ENCODE results near the gene SAG.

The SAG gene

GRCh38 chr2:233270366-233270765 is 37.2 kb upstream of the SAG start:
- Histone ChIP-seq H3K27me3 (ENCODE audit: control insufficient read depth in 1 of 2, insufficient read depth in 2 of 2, low read length in 2 of 2) (no peaks in the 10 kb centered on the region), H3K4me3 (ENCODE audit: low read depth in 1 of 2, low read length in 2 of 2) (no peak overlapping the region), H3K27ac (ENCODE audit: low read depth, low read length) (no peak overlapping the region), H3K9ac (ENCODE audit: low read length) (no peak overlapping the region), H3K36me3 (ENCODE audit: insufficient read depth, low read length) (peaks cover 60% of the 10 kb centered on the region), H3K4me1 (ENCODE audit: insufficient read depth, low read length) (no peaks in the 10 kb centered on the region), H3K9me3 (ENCODE audit: low read length) (no peaks in the 10 kb centered on the region)

GRCh38 chr2:233270951-233271350 is 36.7 kb upstream of the SAG start:
- Histone ChIP-seq H3K9me3 (ENCODE audit: low read length) (no peaks in the 10 kb centered on the region), H3K4me3 (ENCODE audit: low read depth in 1 of 2, low read length in 2 of 2) (no peak overlapping the region), H3K36me3 (ENCODE audit: insufficient read depth, low read length) (peaks cover 60% of the 10 kb centered on the region), H3K9ac (ENCODE audit: low read length) (no peak overlapping the region), H3K27me3 (ENCODE audit: control insufficient read depth in 1 of 2, insufficient read depth in 2 of 2, low read length in 2 of 2) (no peaks in the 10 kb centered on the region), H3K4me1 (ENCODE audit: insufficient read depth, low read length) (no peaks in the 10 kb centered on the region), H3K27ac (ENCODE audit: low read depth, low read length) (no peak overlapping the region)

DNA sequence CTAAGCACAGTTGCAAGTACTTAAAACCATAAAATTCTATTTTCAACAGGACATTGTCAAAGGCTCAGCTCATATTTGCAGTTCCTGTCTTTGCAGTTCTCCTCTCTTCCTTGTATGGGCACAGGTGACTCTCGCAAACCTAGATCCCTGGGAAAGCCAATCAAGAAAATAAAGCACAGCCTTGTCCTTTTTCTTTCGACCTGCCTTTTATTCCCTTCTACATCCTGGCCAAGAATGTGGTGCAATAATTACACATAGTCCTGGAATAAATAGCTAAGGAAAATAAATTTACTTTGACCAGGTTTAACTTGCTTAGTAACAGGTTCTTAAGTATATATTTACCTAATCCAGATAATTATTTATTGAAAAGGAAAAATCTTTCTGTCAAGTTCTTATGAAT is 35.9 kb upstream of the SAG start:
- Histone ChIP-seq H3K9ac (ENCODE audit: low read length) (no peak overlapping the region), H3K4me1 (ENCODE audit: insufficient read depth, low read length) (no peaks in the 10 kb centered on the region), H3K9me3 (ENCODE audit: low read length) (no peaks in the 10 kb centered on the region), H3K27ac (ENCODE audit: low read depth, low read length) (no peak overlapping the region), H3K27me3 (ENCODE audit: control insufficient read depth in 1 of 2, insufficient read depth in 2 of 2, low read length in 2 of 2) (no peaks in the 10 kb centered on the region), H3K36me3 (ENCODE audit: insufficient read depth, low read length) (peaks cover 60% of the 10 kb centered on the region), H3K4me3 (ENCODE audit: low read depth in 1 of 2, low read length in 2 of 2) (no peak overlapping the region)

DNA sequence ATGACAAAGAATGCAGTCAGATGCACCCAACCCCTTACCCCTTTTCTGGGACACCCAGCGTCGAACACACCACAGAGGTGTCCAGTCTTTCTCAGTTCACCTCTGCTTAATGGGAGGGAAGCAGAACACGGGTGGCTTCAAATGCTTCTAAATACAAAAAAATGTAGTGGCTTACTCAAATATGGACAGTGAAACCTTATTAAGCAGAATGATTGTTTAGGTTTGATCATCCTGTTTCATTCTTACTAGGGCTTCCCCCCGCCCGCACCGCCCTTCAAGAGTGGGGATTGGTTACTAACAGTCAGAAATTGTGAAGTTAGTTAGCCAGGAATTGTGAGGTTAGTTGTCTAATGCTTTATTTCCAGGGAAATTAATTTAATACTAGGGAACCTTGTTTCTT is 34.5 kb upstream of the SAG start:
- H3K4me3 ChIP-seq (ENCODE audit: low read depth in 1 of 2, low read length in 2 of 2): no peak overlapping the region
- H3K9ac ChIP-seq (ENCODE audit: low read length): no peak overlapping the region
- H3K36me3 ChIP-seq (ENCODE audit: insufficient read depth, low read length): peaks cover 65% of the 10 kb centered on the region
- no peaks in the 10 kb centered on the region for H3K9me3 ChIP-seq (ENCODE audit: low read length)
- no peaks in the 10 kb centered on the region for H3K27me3 ChIP-seq (ENCODE audit: control insufficient read depth in 1 of 2, insufficient read depth in 2 of 2, low read length in 2 of 2)
- no peaks in the 10 kb centered on the region for H3K4me1 ChIP-seq (ENCODE audit: insufficient read depth, low read length)
- H3K27ac ChIP-seq (ENCODE audit: low read depth, low read length): no peak overlapping the region

DNA sequence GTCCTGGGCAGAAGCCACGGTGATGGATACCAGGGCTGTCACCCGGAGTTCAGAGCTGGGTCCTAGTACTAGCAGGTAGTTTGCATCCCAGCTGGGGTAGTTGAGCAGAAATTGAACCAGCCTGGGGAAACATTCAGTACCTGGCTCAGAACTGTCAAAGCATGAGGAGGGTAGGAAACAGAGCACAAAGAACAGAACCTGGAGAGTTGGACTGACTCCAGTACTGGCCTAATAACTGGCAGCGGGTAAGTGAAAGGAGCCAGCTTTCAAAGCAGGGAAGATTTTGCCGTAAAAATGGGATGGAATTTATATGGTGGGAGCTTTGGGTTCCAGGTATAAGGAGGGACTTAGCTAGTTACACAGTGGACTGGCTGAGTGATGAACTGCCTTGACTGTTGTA is 32.4 kb upstream of the SAG start:
- peaks cover 75% of the 10 kb centered on the region for H3K36me3 ChIP-seq (ENCODE audit: insufficient read depth, low read length)

GRCh38 chr2:233278921-233279320 is 28.7 kb upstream of the SAG start:
- Histone ChIP-seq H3K4me1 (ENCODE audit: insufficient read depth, low read length) (no peaks in the 10 kb centered on the region), H3K27me3 (ENCODE audit: control insufficient read depth in 1 of 2, insufficient read depth in 2 of 2, low read length in 2 of 2) (no peaks in the 10 kb centered on the region), H3K27ac (ENCODE audit: low read depth, low read length) (no peak overlapping the region), H3K9ac (ENCODE audit: low read length) (no peak overlapping the region), H3K4me3 (ENCODE audit: low read depth in 1 of 2, low read length in 2 of 2) (no peak overlapping the region), H3K9me3 (ENCODE audit: low read length) (no peaks in the 10 kb centered on the region), H3K36me3 (ENCODE audit: insufficient read depth, low read length) (peaks cover 77% of the 10 kb centered on the region)

More for the DNA sequence above, 32.4 kb upstream of the SAG start:
- H3K4me1 ChIP-seq (ENCODE audit: insufficient read depth, low read length): no peaks in the 10 kb centered on the region
- no peak overlapping the region for H3K4me3 ChIP-seq (ENCODE audit: low read depth in 1 of 2, low read length in 2 of 2)
- H3K9me3 ChIP-seq (ENCODE audit: low read length): no peaks in the 10 kb centered on the region
- H3K27me3 ChIP-seq (ENCODE audit: control insufficient read depth in 1 of 2, insufficient read depth in 2 of 2, low read length in 2 of 2): no peaks in the 10 kb centered on the region
- H3K27ac ChIP-seq (ENCODE audit: low read depth, low read length): no peak overlapping the region
- no peak overlapping the region for H3K9ac ChIP-seq (ENCODE audit: low read length)

- no peak overlapping the region for H3K27ac ChIP-seq (ENCODE audit: low read depth, low read length)
- H3K36me3 ChIP-seq (ENCODE audit: insufficient read depth, low read length): peaks cover 72% of the 10 kb centered on the region
- H3K4me1 ChIP-seq (ENCODE audit: insufficient read depth, low read length): no peaks in the 10 kb centered on the region
Observed at GRCh38 chr2:233280114-233280693, 27.4 kb upstream of the SAG start.

DNA sequence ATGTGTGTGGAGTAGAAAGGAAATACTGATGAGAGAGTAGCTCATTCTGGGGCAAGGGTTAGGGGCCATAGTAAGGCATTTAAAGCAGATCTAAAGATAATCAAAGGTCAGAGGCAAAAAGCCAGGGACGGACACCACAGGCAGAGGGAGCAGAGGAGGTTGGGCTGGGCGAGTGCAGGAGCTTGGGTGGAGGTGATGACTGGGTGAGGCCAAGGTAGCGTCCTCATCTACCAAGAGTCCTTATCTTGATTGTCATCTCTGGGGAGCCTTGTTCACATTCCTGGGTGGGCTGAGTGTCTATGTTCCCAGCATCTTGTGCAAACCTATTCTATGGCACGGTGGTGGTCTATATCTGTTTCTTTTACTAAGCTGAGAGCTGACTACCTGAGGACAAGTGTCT is 26.1 kb upstream of the SAG start:
- Histone ChIP-seq H3K36me3 (ENCODE audit: insufficient read depth, low read length) (peaks cover 69% of the 10 kb centered on the region), H3K4me3 (ENCODE audit: low read depth in 1 of 2, low read length in 2 of 2) (no peak overlapping the region), H3K27me3 (ENCODE audit: control insufficient read depth in 1 of 2, insufficient read depth in 2 of 2, low read length in 2 of 2) (no peaks in the 10 kb centered on the region)

More at GRCh38 chr2:233280114-233280693, 27.4 kb upstream of the SAG start:
- Histone ChIP-seq H3K9ac (ENCODE audit: low read length) (no peak overlapping the region), H3K9me3 (ENCODE audit: low read length) (no peaks in the 10 kb centered on the region), H3K27me3 (ENCODE audit: control insufficient read depth in 1 of 2, insufficient read depth in 2 of 2, low read length in 2 of 2) (no peaks in the 10 kb centered on the region), H3K4me3 (ENCODE audit: low read depth in 1 of 2, low read length in 2 of 2) (no peak overlapping the region)

GRCh38 chr2:233281992-233282603 is 25.5 kb upstream of the SAG start:
- Histone ChIP-seq H3K9me3 (ENCODE audit: low read length) (no peaks in the 10 kb centered on the region), H3K27me3 (ENCODE audit: control insufficient read depth in 1 of 2, insufficient read depth in 2 of 2, low read length in 2 of 2) (no peaks in the 10 kb centered on the region), H3K4me1 (ENCODE audit: insufficient read depth, low read length) (no peaks in the 10 kb centered on the region), H3K27ac (ENCODE audit: low read depth, low read length) (no peak overlapping the region), H3K36me3 (ENCODE audit: insufficient read depth, low read length) (peaks cover 66% of the 10 kb centered on the region), H3K4me3 (ENCODE audit: low read depth in 1 of 2, low read length in 2 of 2) (no peak overlapping the region), H3K9ac (ENCODE audit: low read length) (no peak overlapping the region)

More for the DNA sequence above, 26.1 kb upstream of the SAG start:
- no peaks in the 10 kb centered on the region for H3K9me3 ChIP-seq (ENCODE audit: low read length)
- H3K27ac ChIP-seq (ENCODE audit: low read depth, low read length): no peak overlapping the region
- H3K9ac ChIP-seq (ENCODE audit: low read length): no peak overlapping the region
- no peaks in the 10 kb centered on the region for H3K4me1 ChIP-seq (ENCODE audit: insufficient read depth, low read length)

DNA sequence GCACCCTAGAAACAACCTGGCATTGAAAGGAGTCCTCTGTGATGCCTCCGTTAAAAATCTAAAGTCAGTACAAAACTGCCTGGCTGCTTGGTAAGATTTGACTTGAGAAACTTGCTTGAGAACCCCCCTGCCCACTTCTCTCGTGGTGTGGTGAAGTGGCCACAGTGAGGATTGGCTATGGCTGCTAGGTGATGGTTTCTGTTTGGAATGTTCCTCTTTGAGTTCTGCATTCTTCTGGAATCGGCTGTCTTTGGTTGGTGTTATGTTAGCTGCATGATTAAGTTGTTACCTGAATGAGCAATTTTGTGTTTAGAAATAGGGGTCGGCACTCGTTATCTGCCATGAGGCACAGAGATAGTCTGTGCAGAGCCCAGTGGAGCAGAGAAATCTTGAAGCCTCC is 21.7 kb upstream of the SAG start:
- H3K27ac ChIP-seq (ENCODE audit: low read depth, low read length): no peak overlapping the region
- H3K36me3 ChIP-seq (ENCODE audit: insufficient read depth, low read length): peaks cover 63% of the 10 kb centered on the region
- H3K4me3 ChIP-seq (ENCODE audit: low read depth in 1 of 2, low read length in 2 of 2): no peak overlapping the region

DNA sequence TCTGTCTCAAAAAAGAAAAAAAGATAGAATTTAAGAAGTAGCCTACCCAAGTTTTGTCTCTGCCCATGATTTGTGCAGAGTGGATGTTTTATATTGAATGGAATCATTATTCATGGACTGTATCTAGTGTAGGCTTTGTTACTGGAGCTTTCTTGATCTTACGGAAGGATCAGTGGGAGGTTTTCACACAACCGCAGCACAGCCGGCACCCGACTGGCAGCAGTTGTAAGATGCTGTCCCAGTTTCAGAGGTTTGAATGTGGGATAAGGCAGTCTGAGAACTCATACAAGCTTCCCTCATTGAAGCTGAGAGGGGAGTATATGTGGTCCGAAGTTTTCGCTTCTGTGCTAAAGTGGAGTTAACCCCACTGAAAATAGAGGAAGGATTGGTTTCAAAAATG is 19.7 kb upstream of the SAG start:
- Histone ChIP-seq H3K27me3 (ENCODE audit: control insufficient read depth in 1 of 2, insufficient read depth in 2 of 2, low read length in 2 of 2) (no peaks in the 10 kb centered on the region), H3K9me3 (ENCODE audit: low read length) (no peaks in the 10 kb centered on the region), H3K27ac (ENCODE audit: low read depth, low read length) (no peak overlapping the region), H3K4me3 (ENCODE audit: low read depth in 1 of 2, low read length in 2 of 2) (no peak overlapping the region), H3K4me1 (ENCODE audit: insufficient read depth, low read length) (no peaks in the 10 kb centered on the region), H3K36me3 (ENCODE audit: insufficient read depth, low read length) (peaks cover 63% of the 10 kb centered on the region), H3K9ac (ENCODE audit: low read length) (no peak overlapping the region)

More for the DNA sequence above, 21.7 kb upstream of the SAG start:
- H3K9ac ChIP-seq (ENCODE audit: low read length): no peak overlapping the region
- H3K9me3 ChIP-seq (ENCODE audit: low read length): no peaks in the 10 kb centered on the region
- no peaks in the 10 kb centered on the region for H3K27me3 ChIP-seq (ENCODE audit: control insufficient read depth in 1 of 2, insufficient read depth in 2 of 2, low read length in 2 of 2)
- no peaks in the 10 kb centered on the region for H3K4me1 ChIP-seq (ENCODE audit: insufficient read depth, low read length)

GRCh38 chr2:233288663-233289062 is 19.0 kb upstream of the SAG start:
- Histone ChIP-seq H3K27me3 (ENCODE audit: control insufficient read depth in 1 of 2, insufficient read depth in 2 of 2, low read length in 2 of 2) (no peaks in the 10 kb centered on the region), H3K9ac (ENCODE audit: low read length) (no peak overlapping the region), H3K4me1 (ENCODE audit: insufficient read depth, low read length) (no peaks in the 10 kb centered on the region), H3K36me3 (ENCODE audit: insufficient read depth, low read length) (peaks cover 68% of the 10 kb centered on the region), H3K27ac (ENCODE audit: low read depth, low read length) (no peak overlapping the region), H3K4me3 (ENCODE audit: low read depth in 1 of 2, low read length in 2 of 2) (no peak overlapping the region), H3K9me3 (ENCODE audit: low read length) (no peaks in the 10 kb centered on the region)
